RWPE2 (cell line): ENCODE results near the gene PLPP7.

ENCODE experiments used
- ATAC-seq: fragments of 200-7000 bp; cut with Tn5 transposase; 3 replicates; pipeline ENCODE4 v1.9.1; 2021; ENCODE audit warnings: low read depth
- DNase-seq: peaks from one replicate; pipeline ENCODE4 v3.0.0-alpha.2; 2020; ENCODE audit warnings: low spot score
- H3K27ac ChIP-seq: fragments of 450-650 bp; 2 replicates; pipeline ENCODE4 v1.5.1; 2017; ENCODE audit warnings: mild to moderate bottlenecking; ENCODE audit not compliant: poor library complexity, severe bottlenecking
- H3K27me3 ChIP-seq: fragments of 250-450 bp; sonication (Bioruptor Pico); 2 replicates; pipeline ENCODE4 v1.5.1; 2021; ENCODE audit warnings: mild to moderate bottlenecking, moderate library complexity; ENCODE audit not compliant: insufficient read depth, poor library complexity, severe bottlenecking
- H3K36me3 ChIP-seq: fragments of 250-450 bp; sonication (Bioruptor Pico); 2 replicates; pipeline ENCODE4 v1.5.1; 2020; ENCODE audit warnings: low read depth, mild to moderate bottlenecking, moderate library complexity
- H3K4me1 ChIP-seq: fragments of 250-450 bp; sonication (Bioruptor Pico); 2 replicates; pipeline ENCODE4 v1.5.1; 2021; ENCODE audit warnings: mild to moderate bottlenecking, moderate library complexity; ENCODE audit not compliant: insufficient read depth, poor library complexity, severe bottlenecking
- H3K4me3 ChIP-seq: fragments of 250-450 bp; sonication (Bioruptor Pico); 2 replicates; pipeline ENCODE4 v1.5.1; 2021; ENCODE audit warnings: mild to moderate bottlenecking, moderate library complexity; ENCODE audit not compliant: severe bottlenecking
- H3K9me3 ChIP-seq: fragments of 250-450 bp; sonication (Bioruptor Pico); 2 replicates; pipeline ENCODE4 v1.5.1; 2021; ENCODE audit warnings: mild to moderate bottlenecking, moderate library complexity; ENCODE audit not compliant: severe bottlenecking
- TF ChIP-seq, protein P1 (sequence below): fragments of 450-650 bp; IDR thresholded peaks from one replicate; pipeline ENCODE4 v1.5.1; 2017; ENCODE audit warnings: mild to moderate bottlenecking, moderate library complexity; ENCODE audit not compliant: poor library complexity, severe bottlenecking

The PLPP7 gene

DNA sequence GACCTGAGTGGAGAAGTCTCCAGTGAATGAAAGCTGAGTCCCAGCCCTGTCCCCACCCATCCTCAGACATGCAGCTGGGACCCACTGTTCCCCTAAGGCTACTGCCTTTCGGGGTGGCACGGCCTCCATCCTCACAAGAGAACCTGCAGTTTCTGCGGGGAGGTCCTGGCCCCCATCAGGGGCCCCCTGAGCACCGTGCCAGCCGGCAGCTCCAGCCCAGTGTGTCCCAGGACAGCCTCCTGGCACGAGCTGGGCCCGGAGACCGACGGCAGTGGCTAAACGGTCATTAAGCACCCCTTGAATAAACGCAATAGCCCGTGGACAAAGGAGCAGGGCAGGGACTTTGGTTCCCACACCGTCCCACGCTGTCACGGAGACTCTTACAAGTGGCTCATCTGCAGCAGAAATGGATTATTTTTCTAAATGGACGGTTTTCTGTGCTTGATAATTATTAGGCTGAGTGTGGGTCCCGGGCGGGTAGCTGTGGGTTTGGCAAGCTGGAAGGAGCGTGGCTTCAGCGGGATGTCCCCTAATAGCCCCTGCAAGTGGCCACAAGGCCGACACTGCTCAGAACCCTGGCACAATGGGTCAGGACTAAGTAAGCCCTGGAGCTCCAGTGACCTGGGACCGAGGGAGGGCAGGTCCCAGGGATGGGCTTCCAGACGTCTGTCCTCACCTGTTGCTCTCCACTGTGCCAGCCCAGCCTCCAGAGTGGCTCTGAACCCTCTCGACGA is 30.7 kb upstream of the PLPP7 start:
- ATAC-seq (no peak), DNase-seq (no peak)
- H3K4me1 ChIP-seq, result peaks cover 8% of the 10 kb centered on the region
- H3K27me3 ChIP-seq, result no peaks in the 10 kb centered on the region
- no peak overlapping the region for H3K4me3 ChIP-seq
- peaks cover 7% of the 10 kb centered on the region for H3K9me3 ChIP-seq
- no peak overlapping the region for H3K27ac ChIP-seq
- H3K36me3 ChIP-seq, result no peaks in the 10 kb centered on the region
- TF ChIP-seq, protein P1, sequence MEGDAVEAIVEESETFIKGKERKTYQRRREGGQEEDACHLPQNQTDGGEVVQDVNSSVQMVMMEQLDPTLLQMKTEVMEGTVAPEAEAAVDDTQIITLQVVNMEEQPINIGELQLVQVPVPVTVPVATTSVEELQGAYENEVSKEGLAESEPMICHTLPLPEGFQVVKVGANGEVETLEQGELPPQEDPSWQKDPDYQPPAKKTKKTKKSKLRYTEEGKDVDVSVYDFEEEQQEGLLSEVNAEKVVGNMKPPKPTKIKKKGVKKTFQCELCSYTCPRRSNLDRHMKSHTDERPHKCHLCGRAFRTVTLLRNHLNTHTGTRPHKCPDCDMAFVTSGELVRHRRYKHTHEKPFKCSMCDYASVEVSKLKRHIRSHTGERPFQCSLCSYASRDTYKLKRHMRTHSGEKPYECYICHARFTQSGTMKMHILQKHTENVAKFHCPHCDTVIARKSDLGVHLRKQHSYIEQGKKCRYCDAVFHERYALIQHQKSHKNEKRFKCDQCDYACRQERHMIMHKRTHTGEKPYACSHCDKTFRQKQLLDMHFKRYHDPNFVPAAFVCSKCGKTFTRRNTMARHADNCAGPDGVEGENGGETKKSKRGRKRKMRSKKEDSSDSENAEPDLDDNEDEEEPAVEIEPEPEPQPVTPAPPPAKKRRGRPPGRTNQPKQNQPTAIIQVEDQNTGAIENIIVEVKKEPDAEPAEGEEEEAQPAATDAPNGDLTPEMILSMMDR, result no peak

DNA sequence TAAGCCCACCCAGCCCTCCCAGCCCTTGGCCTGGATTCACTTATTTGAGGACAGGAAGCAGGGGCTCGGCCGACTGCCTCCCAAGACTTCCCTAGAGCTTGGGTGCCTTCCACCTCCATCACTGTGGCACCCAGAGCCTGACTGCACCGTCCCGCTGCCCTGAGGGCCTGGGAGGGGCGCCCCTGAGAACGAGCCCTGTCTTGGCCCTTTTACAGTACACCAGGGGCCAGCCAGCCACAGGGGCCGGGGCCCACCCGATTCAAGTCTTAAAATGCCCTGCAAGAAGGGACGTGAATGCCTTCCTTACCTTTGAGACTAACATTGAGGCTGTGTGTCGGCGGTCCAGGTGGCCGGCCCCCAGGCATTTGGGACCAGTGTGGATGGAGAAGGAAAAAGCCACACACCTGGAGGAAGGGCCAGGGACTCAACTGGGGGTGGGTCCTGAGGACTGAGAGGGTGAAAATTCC is 30.1 kb upstream of the PLPP7 start:
- no peaks in the 10 kb centered on the region for H3K27me3 ChIP-seq
- DNase-seq (no peak), ATAC-seq (no peak)
- H3K36me3 ChIP-seq, result no peaks in the 10 kb centered on the region
- peaks cover 7% of the 10 kb centered on the region for H3K9me3 ChIP-seq
- peaks cover 8% of the 10 kb centered on the region for H3K4me1 ChIP-seq
- H3K27ac ChIP-seq, result no peak overlapping the region
- TF ChIP-seq, protein P1, result no peak
- H3K4me3 ChIP-seq, result no peak overlapping the region

DNA sequence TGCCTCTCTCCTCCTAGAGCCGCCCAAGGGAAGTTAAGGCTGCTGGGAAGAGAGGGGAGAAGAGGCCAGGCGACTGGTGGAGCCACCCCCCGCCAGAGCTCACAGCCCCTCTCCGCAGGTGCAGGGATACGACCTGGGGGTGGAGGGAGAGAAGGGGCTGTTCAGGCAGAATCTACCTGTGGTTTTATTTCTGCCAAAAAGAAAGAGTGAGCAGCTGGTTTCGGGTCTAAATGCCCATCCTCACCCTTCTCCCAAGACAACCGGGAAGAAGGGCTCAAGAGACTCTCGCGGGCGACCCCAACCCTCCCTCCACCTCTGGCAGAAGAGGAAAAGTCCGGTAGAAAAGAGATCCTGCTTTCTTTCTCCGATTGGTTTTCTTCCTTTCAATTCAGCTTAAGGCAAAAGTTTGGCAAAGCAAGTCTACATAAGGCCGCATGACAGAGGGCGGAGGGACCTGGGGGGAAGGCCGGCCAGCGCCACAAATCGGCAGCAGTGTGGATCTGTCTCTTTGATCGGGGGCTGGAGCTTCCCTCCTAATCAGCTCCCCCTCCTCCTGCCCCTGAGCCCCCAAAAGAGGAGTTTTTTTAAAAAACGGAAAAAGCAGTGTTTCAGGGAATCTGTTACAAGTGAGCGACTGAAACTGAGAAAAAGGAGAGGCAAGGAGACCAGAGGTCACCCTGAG is 29.5 kb upstream of the PLPP7 start:
- H3K27ac ChIP-seq, result no peak overlapping the region
- DNase-seq, result no peak
- H3K36me3 ChIP-seq, result no peaks in the 10 kb centered on the region
- H3K27me3 ChIP-seq, result no peaks in the 10 kb centered on the region
- ATAC-seq, result no peak
- H3K9me3 ChIP-seq, result peaks cover 7% of the 10 kb centered on the region
- H3K4me1 ChIP-seq, result peaks cover 8% of the 10 kb centered on the region
- TF ChIP-seq, protein P1, result no peak
- H3K4me3 ChIP-seq, result no peak overlapping the region

- Histone ChIP-seq H3K4me3 (no peak overlapping the region), H3K9me3 (peaks cover 2% of the 10 kb centered on the region), H3K36me3 (no peaks in the 10 kb centered on the region), H3K27me3 (no peaks in the 10 kb centered on the region), H3K4me1 (peaks cover 8% of the 10 kb centered on the region), H3K27ac (no peak overlapping the region)
- ATAC-seq (no peak), DNase-seq (no peak)
- TF ChIP-seq, protein P1, result no peak
Measured at GRCh38 chr9:131260751-131261452, 28.6 kb upstream of the PLPP7 start.
